ENCODE data around the gene BLOC1S3. TPM values are rescaled to one million over a fixed set of nuclear protein-coding genes. Genes with fewer than 3 reads are reported as not detected.

Gene BLOC1S3
- polyA plus RNA-seq, 1 experiment = 7.0 TPM

GRCh38 chr19:45142016-45142725 is 36.4 kb upstream of the BLOC1S3 start:
- CTCF ChIA-PET = no interaction called here

GRCh38 chr19:45142726-45143110 is 35.9 kb upstream of the BLOC1S3 start:
- no peaks in the 10 kb centered on the region for H3K27me3 ChIP-seq (ENCODE audit: control insufficient read depth, insufficient read depth, low read length)
- ChIA-PET POLR2A (no interaction called here), CTCF (no interaction called here)
- TF ChIP-seq CTCF (IDR thresholded peaks at IDR 0.05; ENCODE audit: low read depth, low read length) = no peak
- H3K27ac ChIP-seq (ENCODE audit: low read depth, low read length) = no peak overlapping the region
- H3K9me3 ChIP-seq (ENCODE audit: control insufficient read depth, insufficient read depth, low read length) = no peaks in the 10 kb centered on the region; the same call in 1 of the 2 replicates
- no peak for DNase-seq (ENCODE audit: low read depth, low spot score)
- no peak overlapping the region for H3K4me3 ChIP-seq (ENCODE audit: low read depth, low read length)

More at GRCh38 chr19:45142016-45142725, 36.4 kb upstream of the BLOC1S3 start:
- Histone ChIP-seq H3K9me3 (ENCODE audit: control insufficient read depth, insufficient read depth, low read length) (no peaks in the 10 kb centered on the region; the same call in 1 of the 2 replicates), H3K4me3 (ENCODE audit: low read depth, low read length) (no peak overlapping the region), H3K27ac (ENCODE audit: low read depth, low read length) (no peak overlapping the region), H3K27me3 (ENCODE audit: control insufficient read depth, insufficient read depth, low read length) (no peaks in the 10 kb centered on the region)
- TF ChIP-seq CTCF (IDR thresholded peaks at IDR 0.05; ENCODE audit: low read depth, low read length) = no peak
- DNase-seq (ENCODE audit: low read depth, low spot score) = no peak
- POLR2A ChIA-PET = no interaction called here

- H3K27me3 ChIP-seq (ENCODE audit: control insufficient read depth, insufficient read depth, low read length) = no peaks in the 10 kb centered on the region
- no peak for TF ChIP-seq CTCF (IDR thresholded peaks at IDR 0.05; ENCODE audit: low read depth, low read length)
- no peaks in the 10 kb centered on the region; the same call in 1 of the 2 replicates for H3K9me3 ChIP-seq (ENCODE audit: control insufficient read depth, insufficient read depth, low read length)
- no peak overlapping the region for H3K27ac ChIP-seq (ENCODE audit: low read depth, low read length)
- ChIA-PET CTCF (interaction anchor here (0.6 kb wide), 1 partner anchor 64 kb away, joined by 4 read pairs; no protein-coding TSS in a partner anchor), POLR2A (no interaction called here)
- no peak for DNase-seq (ENCODE audit: low read depth, low spot score)
- no peak overlapping the region for H3K4me3 ChIP-seq (ENCODE audit: low read depth, low read length)
Observed at GRCh38 chr19:45144431-45145269, 33.9 kb upstream of the BLOC1S3 start.

- CTCF ChIA-PET = interaction anchor here (0.6 kb wide), 1 partner anchor 17 kb away, joined by 5 read pairs; no protein-coding TSS in a partner anchor
- no peak for TF ChIP-seq CTCF (IDR thresholded peaks at IDR 0.05; ENCODE audit: low read depth, low read length)
- Histone ChIP-seq H3K27ac (ENCODE audit: low read depth, low read length) (no peak overlapping the region), H3K4me3 (ENCODE audit: low read depth, low read length) (no peak overlapping the region), H3K27me3 (ENCODE audit: control insufficient read depth, insufficient read depth, low read length) (no peaks in the 10 kb centered on the region), H3K9me3 (ENCODE audit: control insufficient read depth, insufficient read depth, low read length) (no peaks in the 10 kb centered on the region; the same call in 1 of the 2 replicates)
- DNase-seq (ENCODE audit: low read depth, low spot score) = no peak
- POLR2A ChIA-PET = interaction anchor here (0.6 kb wide), 2 partner anchors 107 to 116 kb away, joined by 3 read pairs; no protein-coding TSS in a partner anchor
Observed at GRCh38 chr19:45145270-45146189, 33.1 kb upstream of the BLOC1S3 start.

Measured in AG04450 (cell line).